ENCODE results near the gene PCSK1N.

Gene PCSK1N

GRCh38 chrX:48789366-48790220 lies 45.8 kb downstream of the PCSK1N start:
- POLR2A ChIA-PET = no interaction called here

GRCh38 chrX:48787505-48788443 lies 47.6 kb downstream of the PCSK1N start:
- POLR2A ChIA-PET = no interaction called here
- DNase-seq (ENCODE audit: extremely low spot score) = no peak
- CTCF ChIA-PET = no interaction called here
- no peak for TF ChIP-seq CTCF (IDR thresholded peaks at IDR 0.05; ENCODE audit: control extremely low read depth, extremely low read depth, low read depth, missing control alignments)

More at GRCh38 chrX:48789366-48790220, 45.8 kb downstream of the PCSK1N start:
- CTCF ChIA-PET = no interaction called here
- no peak for TF ChIP-seq CTCF (IDR thresholded peaks at IDR 0.05; ENCODE audit: control extremely low read depth, extremely low read depth, low read depth, missing control alignments)
- DNase-seq (ENCODE audit: extremely low spot score) = no peak

- DNase-seq (ENCODE audit: extremely low spot score) = no peak
- TF ChIP-seq CTCF (IDR thresholded peaks at IDR 0.05; ENCODE audit: control extremely low read depth, extremely low read depth, low read depth, missing control alignments) = no peak
- ChIA-PET CTCF (no interaction called here), POLR2A (no interaction called here)
Measured at GRCh38 chrX:48786825-48787504, 48.4 kb downstream of the PCSK1N start.

GRCh38 chrX:48786341-48786800 lies 49.0 kb downstream of the PCSK1N start, which contains the start of gene GATA1:
TSS of gene GATA1 (plus strand) at chrX:48786590. CDS start at chrX:48791110, 4,520 bp downstream.
- TF ChIP-seq CTCF (IDR thresholded peaks at IDR 0.05; ENCODE audit: control extremely low read depth, extremely low read depth, low read depth, missing control alignments) = no peak
- no peak for DNase-seq (ENCODE audit: extremely low spot score)
- ChIA-PET POLR2A (no interaction called here), CTCF (no interaction called here)

- no peak for TF ChIP-seq CTCF (IDR thresholded peaks at IDR 0.05; ENCODE audit: control extremely low read depth, extremely low read depth, low read depth, missing control alignments)
- DNase-seq (ENCODE audit: extremely low spot score) = no peak
- ChIA-PET POLR2A (no interaction called here), CTCF (no interaction called here)
Measured at GRCh38 chrX:48785540-48786214, 49.7 kb downstream of the PCSK1N start.

Measured in GM10248 (cell line).